ENCODE measurements around the gene PTPRN2. TPM values are rescaled to one million over a fixed set of nuclear protein-coding genes. Genes with fewer than 3 reads are reported as not detected.

PTPRN2 gene
- total and polyA plus RNA-seq, 2 of the 8 experiments (the other 6 are each of a cell fraction or from before 2014, with no cell fraction given) = 2.6 to 4.5 TPM

- Histone ChIP-seq H3K79me1 (ENCODE audit: low read depth, low read length) (no peaks in the 10 kb centered on the region), H4K20me1 (replicated peaks in 1 of 2; ENCODE audit: control insufficient read depth in 1 of 2, insufficient read depth in 2 of 2, low read length in 2 of 2) (no peaks in the 10 kb centered on the region), H2BK120ac (replicated peaks; ENCODE audit: low read depth, low read length) (no peak overlapping the region), H3K36me3 (ENCODE audit: control insufficient read depth in 2 of 4, insufficient read depth in 4 of 4, low read length in 3 of 4) (no peaks in the 10 kb centered on the region), H3K27ac (ENCODE audit: low read depth, low read length) (no peak overlapping the region), H3K23me2 (ENCODE audit: low read depth, low read length) (no peaks in the 10 kb centered on the region), H2BK12ac (ENCODE audit: low read depth, low read length) (no peak overlapping the region), H3K4me1 (replicated peaks in 1 of 4; ENCODE audit: control insufficient read depth in 3 of 4, insufficient read depth in 4 of 4, low read length in 3 of 4) (peaks cover 0 to 4% (median 0%) of the 10 kb centered on the region in 4 experiments; a peak in 2 of 7 replicates), H2BK15ac (ENCODE audit: low read length) (no peak overlapping the region), H3K23ac (ENCODE audit: insufficient read length) (no peak overlapping the region), H2BK5ac (ENCODE audit: low read depth, low read length) (no peak overlapping the region), H4K5ac (ENCODE audit: insufficient read length, low read depth, low read length) (no peak overlapping the region), H3K4me2 (ENCODE audit: insufficient read depth in 1 of 2, low read depth in 2 of 2, low read length in 2 of 2) (no peak overlapping the region), H3K27me3 (replicated peaks in 1 of 4; ENCODE audit: control insufficient read depth in 3 of 4, extremely low read depth in 1 of 4, insufficient read depth in 3 of 4, low read length in 3 of 4) (no peaks in the 10 kb centered on the region), H3K14ac (ENCODE audit: insufficient read length) (no peak overlapping the region), H2BK20ac (ENCODE audit: low read length) (no peak overlapping the region), H3K79me2 (ENCODE audit: control insufficient read depth in 1 of 2, insufficient read depth in 2 of 2, low read length in 2 of 2) (no peaks in the 10 kb centered on the region), H4K91ac (replicated peaks; ENCODE audit: insufficient read length, low read length) (no peak overlapping the region), H3K56ac (replicated peaks; ENCODE audit: insufficient read length, low read depth, low read length) (no peak overlapping the region), H3K4ac (replicated peaks; ENCODE audit: insufficient read length, low read depth, low read length) (no peak overlapping the region), H2AFZ (ENCODE audit: low read length) (no peak overlapping the region), H2AK5ac (ENCODE audit: low read depth, low read length) (no peak overlapping the region), H3K18ac (ENCODE audit: extremely low read depth, low read length) (no peak overlapping the region), H4K8ac (ENCODE audit: extremely low read depth, insufficient read depth, low read length) (no peak overlapping the region), H3K9me3 (ENCODE audit: insufficient read depth in 2 of 2, low read depth in 1 of 2, low read length in 1 of 2) (peaks cover 17 to 26% of the 10 kb centered on the region in 2 experiments), H3K9ac (replicated peaks in 1 of 4; ENCODE audit: extremely low read depth in 1 of 4, low read depth in 3 of 4, low read length in 3 of 4) (no peak overlapping the region), H3K4me3 (ENCODE audit: extremely low read depth in 1 of 4, insufficient read depth in 2 of 4, low read depth in 3 of 4, low read length in 4 of 4) (no peak overlapping the region)
- FAIRE-seq = no peak
- CTCF ChIA-PET (ENCODE audit: partially characterized antibody) = interaction anchor here (1.1 to 2.3 kb wide), 4 partner anchors 10 to 29 kb away, joined by 3 to 12 read pairs (median 4); no protein-coding TSS in a partner anchor
- 90% methylated on average over 13 of the region's 13 CpGs; no CpG with 5 or more reads in 1 of the 2 experiments for WGBS, 2 experiments (ENCODE audit: extremely low coverage in 1 of 2, insufficient coverage in 1 of 2, insufficient read length in 1 of 2, insufficient replicate concordance in 2 of 2, low coverage in 1 of 2, low lambda C conversion rate in 2 of 2, missing lambda C conversion rate in 1 of 2)
- DNase-seq (ENCODE audit: low read depth in 1 of 2, low spot score in 2 of 2) = no peak
- TF ChIP-seq ZNF274 (IDR thresholded peaks at IDR 0.05; ENCODE audit: borderline replicate concordance, extremely low read depth, low read length) = no peak
- TF ChIP-seq POU5F1 (IDR thresholded peaks at IDR 0.05; ENCODE audit: low read depth, low read length) = no peak
- TF ChIP-seq CTCF (IDR thresholded peaks at IDR 0.05; ENCODE audit: control extremely low read depth in 1 of 3, insufficient read depth in 1 of 3, low read depth in 1 of 3, low read length in 3 of 3) = no peak
- TF ChIP-seq ATF2 (IDR thresholded peaks at IDR 0.05; ENCODE audit: low read length) = no peak
- no peak for TF ChIP-seq YY1 (IDR thresholded peaks at IDR 0.05; ENCODE audit: low read depth, low read length)
- TF ChIP-seq SP2 (IDR thresholded peaks at IDR 0.05; ENCODE audit: low read length) = no peak
- POLR2A ChIA-PET (ENCODE audit: partially characterized antibody) = no interaction called here
Observed at GRCh38 chr7:158419238-158419785, 168.3 kb downstream of the PTPRN2 start.

Measured in H1 (cell line).